Measurements from ENCODE around the gene SMIM3. TPM values are rescaled to one million over a fixed set of nuclear protein-coding genes. Genes with fewer than 3 reads are reported as not detected.
"Not testable (repeated sequence)": the region's sequence is repeated elsewhere in the genome, so short reads cannot be mapped to it uniquely, and the experiment has no call there.

Gene SMIM3
- total RNA-seq, 1 donor from 2014 or later, result 3.0 TPM

- no peaks in the 10 kb centered on the region for H3K9me3 Mint-ChIP-seq (ENCODE audit: unreplicated experiment)
- no peak for DNase-seq (ENCODE audit: low spot score)
- H3K36me3 Mint-ChIP-seq (ENCODE audit: low read depth, unreplicated experiment), result peaks cover 35% of the 10 kb centered on the region
Measured at GRCh38 chr5:150738862-150739261, 39.7 kb upstream of the SMIM3 start.

DNA sequence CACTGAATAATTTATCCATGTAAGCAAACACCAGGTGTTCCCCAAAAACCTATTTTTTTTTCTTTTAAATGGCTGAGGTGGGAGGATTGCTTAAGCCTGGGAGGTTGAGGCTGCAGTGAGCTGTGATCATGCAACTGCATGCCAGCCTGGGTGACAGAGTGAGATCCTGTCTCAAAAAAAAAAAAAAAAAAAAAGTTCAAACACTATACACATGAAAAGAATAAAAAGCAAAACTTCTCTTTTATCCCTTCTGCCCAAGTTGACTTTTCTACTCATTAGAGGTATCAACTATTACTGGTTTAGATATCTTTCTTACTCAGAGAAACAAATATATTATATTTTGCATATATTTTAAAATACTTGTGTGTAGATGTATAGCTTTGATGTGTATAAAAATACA, 37.6 kb upstream of the SMIM3 start:
- Mint-ChIP-seq H3K27ac (ENCODE audit: unreplicated experiment) (no peak overlapping the region), H3K36me3 (ENCODE audit: low read depth, unreplicated experiment) (peaks cover 27% of the 10 kb centered on the region), H3K4me1 (ENCODE audit: unreplicated experiment) (no peaks in the 10 kb centered on the region), H3K27me3 (ENCODE audit: unreplicated experiment) (no peaks in the 10 kb centered on the region), H3K9me3 (ENCODE audit: unreplicated experiment) (no peaks in the 10 kb centered on the region), H3K4me3 (ENCODE audit: unreplicated experiment) (no peak overlapping the region)
- TF ChIP-seq, protein P1, sequence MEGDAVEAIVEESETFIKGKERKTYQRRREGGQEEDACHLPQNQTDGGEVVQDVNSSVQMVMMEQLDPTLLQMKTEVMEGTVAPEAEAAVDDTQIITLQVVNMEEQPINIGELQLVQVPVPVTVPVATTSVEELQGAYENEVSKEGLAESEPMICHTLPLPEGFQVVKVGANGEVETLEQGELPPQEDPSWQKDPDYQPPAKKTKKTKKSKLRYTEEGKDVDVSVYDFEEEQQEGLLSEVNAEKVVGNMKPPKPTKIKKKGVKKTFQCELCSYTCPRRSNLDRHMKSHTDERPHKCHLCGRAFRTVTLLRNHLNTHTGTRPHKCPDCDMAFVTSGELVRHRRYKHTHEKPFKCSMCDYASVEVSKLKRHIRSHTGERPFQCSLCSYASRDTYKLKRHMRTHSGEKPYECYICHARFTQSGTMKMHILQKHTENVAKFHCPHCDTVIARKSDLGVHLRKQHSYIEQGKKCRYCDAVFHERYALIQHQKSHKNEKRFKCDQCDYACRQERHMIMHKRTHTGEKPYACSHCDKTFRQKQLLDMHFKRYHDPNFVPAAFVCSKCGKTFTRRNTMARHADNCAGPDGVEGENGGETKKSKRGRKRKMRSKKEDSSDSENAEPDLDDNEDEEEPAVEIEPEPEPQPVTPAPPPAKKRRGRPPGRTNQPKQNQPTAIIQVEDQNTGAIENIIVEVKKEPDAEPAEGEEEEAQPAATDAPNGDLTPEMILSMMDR (IDR thresholded peaks at IDR 0.05; ENCODE audit: unreplicated experiment), result no peak
- no peak for DNase-seq (ENCODE audit: low spot score)

More at GRCh38 chr5:150738862-150739261, 39.7 kb upstream of the SMIM3 start:
- TF ChIP-seq, protein P1 (IDR thresholded peaks at IDR 0.05; ENCODE audit: unreplicated experiment), result no peak
- Mint-ChIP-seq H3K27me3 (ENCODE audit: unreplicated experiment) (no peaks in the 10 kb centered on the region), H3K27ac (ENCODE audit: unreplicated experiment) (no peak overlapping the region), H3K4me1 (ENCODE audit: unreplicated experiment) (no peaks in the 10 kb centered on the region), H3K4me3 (ENCODE audit: unreplicated experiment) (no peak overlapping the region)

DNA sequence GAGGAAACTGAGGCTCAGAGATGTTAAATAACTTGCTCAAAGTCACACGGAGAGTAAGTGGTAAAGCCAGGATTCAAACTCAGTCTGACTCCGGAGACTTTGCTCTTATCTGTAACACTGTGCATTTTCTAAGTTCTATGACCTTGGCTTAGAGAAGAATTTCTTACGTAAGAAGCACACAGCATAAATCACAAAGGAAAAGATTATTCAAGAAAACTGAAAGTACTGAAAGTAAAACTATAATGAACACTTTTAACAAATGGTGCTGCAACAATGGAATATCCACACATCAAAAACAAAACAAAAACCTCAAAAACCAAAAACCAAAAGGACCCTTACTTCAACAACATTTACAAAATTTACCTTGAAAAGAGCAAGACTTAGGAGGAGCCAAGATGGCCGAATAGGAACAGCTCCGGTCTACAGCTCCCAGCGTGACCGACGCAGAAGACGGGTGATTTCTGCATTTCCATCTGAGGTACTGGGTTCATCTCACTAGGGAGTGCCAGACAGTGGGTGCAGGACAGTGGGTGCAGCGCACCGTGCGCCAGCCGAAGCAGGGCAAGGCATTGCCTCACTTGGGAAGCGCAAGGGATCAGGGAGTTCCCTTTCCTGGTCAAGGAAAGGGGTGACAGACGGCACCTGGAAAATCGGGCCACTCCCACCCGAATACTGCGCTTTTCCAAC, 36.0 kb upstream of the SMIM3 start:
- not testable (repeated sequence) for H3K27me3 Mint-ChIP-seq (ENCODE audit: unreplicated experiment); DNase-seq (ENCODE audit: low spot score); H3K27ac Mint-ChIP-seq (ENCODE audit: unreplicated experiment); H3K4me1 Mint-ChIP-seq (ENCODE audit: unreplicated experiment); H3K9me3 Mint-ChIP-seq (ENCODE audit: unreplicated experiment)
- Mint-ChIP-seq H3K4me3 (ENCODE audit: unreplicated experiment) (peak overlapping the region; percentile 20), H3K36me3 (ENCODE audit: low read depth, unreplicated experiment) (peaks cover 17% of the 10 kb centered on the region)

DNA sequence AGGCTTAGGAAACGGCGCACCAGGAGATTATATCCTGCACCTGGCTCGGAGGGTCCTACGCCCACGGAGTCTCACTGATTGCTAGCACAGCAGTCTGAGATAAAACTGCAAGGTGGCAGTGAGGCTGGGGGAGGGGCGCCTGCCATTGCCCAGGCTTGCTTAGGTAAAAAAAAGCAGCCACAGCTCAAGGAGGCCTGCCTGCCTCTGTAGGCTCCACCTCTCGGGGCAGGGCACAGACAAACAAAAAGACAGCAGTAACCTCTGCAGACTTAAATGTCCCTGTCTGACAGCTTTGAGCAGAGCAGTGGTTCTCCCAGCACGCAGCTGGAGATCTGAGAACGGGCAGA, 35.4 kb upstream of the SMIM3 start:
- H3K27me3 Mint-ChIP-seq (ENCODE audit: unreplicated experiment); H3K4me3 Mint-ChIP-seq (ENCODE audit: unreplicated experiment); H3K4me1 Mint-ChIP-seq (ENCODE audit: unreplicated experiment); H3K9me3 Mint-ChIP-seq (ENCODE audit: unreplicated experiment); DNase-seq (ENCODE audit: low spot score); H3K27ac Mint-ChIP-seq (ENCODE audit: unreplicated experiment): not testable (repeated sequence)
- peaks cover 15% of the 10 kb centered on the region for H3K36me3 Mint-ChIP-seq (ENCODE audit: low read depth, unreplicated experiment)

- no peak for DNase-seq (ENCODE audit: low spot score)
- Mint-ChIP-seq H3K27ac (ENCODE audit: unreplicated experiment) (no peak overlapping the region), H3K4me1 (ENCODE audit: unreplicated experiment) (no peaks in the 10 kb centered on the region), H3K9me3 (ENCODE audit: unreplicated experiment) (no peaks in the 10 kb centered on the region), H3K27me3 (ENCODE audit: unreplicated experiment) (no peaks in the 10 kb centered on the region), H3K4me3 (ENCODE audit: unreplicated experiment) (no peak overlapping the region), H3K36me3 (ENCODE audit: low read depth, unreplicated experiment) (peaks cover 18% of the 10 kb centered on the region)
- TF ChIP-seq, protein P1 (IDR thresholded peaks at IDR 0.05; ENCODE audit: unreplicated experiment), result no peak
Measured at GRCh38 chr5:150750469-150750868, 28.1 kb upstream of the SMIM3 start.

DNA sequence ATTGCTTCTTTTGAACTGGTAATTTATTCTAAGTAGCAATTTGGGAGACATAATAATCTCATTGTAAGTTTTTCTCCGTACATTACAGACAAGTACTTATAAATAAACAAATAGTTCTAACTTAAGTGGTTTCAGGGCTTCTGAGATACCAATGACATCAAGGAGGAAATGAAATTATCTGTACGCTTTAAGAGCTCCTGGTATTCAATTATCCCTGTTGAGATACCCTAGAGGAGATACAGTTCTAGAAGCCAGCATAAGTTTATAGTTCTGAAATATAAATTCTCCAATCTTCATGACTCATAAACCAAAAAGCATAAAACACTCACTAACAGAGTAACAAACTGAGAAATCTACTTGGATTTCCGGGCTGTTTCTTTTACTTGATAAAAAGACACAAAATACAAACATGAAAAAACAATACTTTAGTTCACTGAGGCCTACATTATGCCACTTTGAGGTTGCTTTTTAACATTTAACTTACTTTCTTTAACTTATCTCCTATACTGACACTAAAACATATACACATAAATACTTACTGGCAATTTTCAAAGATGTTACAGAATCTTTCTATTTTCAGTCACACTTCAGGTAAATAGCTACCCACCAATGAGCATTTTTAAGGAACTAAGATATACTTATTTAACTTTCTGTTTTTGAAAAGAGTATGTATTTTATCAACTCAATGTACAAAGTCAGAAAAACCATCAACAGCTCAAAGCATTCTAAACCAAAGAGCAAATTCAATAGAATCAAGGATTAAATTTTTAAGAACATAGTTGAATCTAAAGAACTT, 27.3 kb upstream of the SMIM3 start:
- no peaks in the 10 kb centered on the region for H3K27me3 Mint-ChIP-seq (ENCODE audit: unreplicated experiment)
- no peak for DNase-seq (ENCODE audit: low spot score)
- H3K4me3 Mint-ChIP-seq (ENCODE audit: unreplicated experiment), result no peak overlapping the region
- no peaks in the 10 kb centered on the region for H3K9me3 Mint-ChIP-seq (ENCODE audit: unreplicated experiment)
- no peaks in the 10 kb centered on the region for H3K4me1 Mint-ChIP-seq (ENCODE audit: unreplicated experiment)
- no peak overlapping the region for H3K27ac Mint-ChIP-seq (ENCODE audit: unreplicated experiment)
- H3K36me3 Mint-ChIP-seq (ENCODE audit: low read depth, unreplicated experiment), result peaks cover 20% of the 10 kb centered on the region
- TF ChIP-seq, protein P1 (IDR thresholded peaks at IDR 0.05; ENCODE audit: unreplicated experiment), result no peak

Data from endothelial cell (in vitro differentiated cells).